MM.1S (cell line): ENCODE results near the gene CHST3.
"Not testable (repeated sequence)": the region's sequence is repeated elsewhere in the genome, so short reads cannot be mapped to it uniquely, and the experiment has no call there.

ENCODE experiments used
- DNase-seq: peaks from one replicate; pipeline ENCODE4 v3.0.0-alpha.2; 2015
- H2AFZ ChIP-seq: fragments of 300-600 bp; sonication (generic); 2 replicates; pipeline ENCODE4 v1.6.0; 2016; ENCODE audit warnings: antibody characterized with exemption, low read length
- H3F3A ChIP-seq: fragments of 300-600 bp; sonication (generic); 2 replicates; pipeline ENCODE4 v1.6.1; 2016; ENCODE audit warnings: mild to moderate bottlenecking, antibody characterized with exemption, low read length, moderate library complexity, mixed read lengths; ENCODE audit not compliant: insufficient read depth
- H3K27ac ChIP-seq: fragments of 300-600 bp; sonication (generic); 2 replicates; pipeline ENCODE4 v1.5.1; 2016; ENCODE audit warnings: mild to moderate bottlenecking, low read length
- H3K27me3 ChIP-seq: fragments of 300-600 bp; sonication (generic); replicated peaks from 2 replicates; pipeline ENCODE4 v1.6.0; 2016; ENCODE audit warnings: low read length; ENCODE audit not compliant: insufficient read depth
- H3K36me3 ChIP-seq: fragments of 300-600 bp; sonication (generic); replicated peaks from 2 replicates; pipeline ENCODE4 v1.6.1; 2016; ENCODE audit warnings: mild to moderate bottlenecking, low read length, mixed read lengths; ENCODE audit not compliant: insufficient read depth
- H3K4me1 ChIP-seq: fragments of 300-600 bp; sonication (generic); 2 replicates; pipeline ENCODE4 v1.6.1; 2016; ENCODE audit warnings: low read length, mixed read lengths
- H3K4me2 ChIP-seq: fragments of 300-600 bp; sonication (generic); 2 replicates; pipeline ENCODE4 v1.6.0; 2016; ENCODE audit warnings: low read depth, low read length
- H3K4me3 ChIP-seq: fragments of 300-600 bp; sonication (generic); 2 replicates; pipeline ENCODE4 v1.5.1; 2016; ENCODE audit warnings: low read length, mixed read lengths
- H3K79me2 ChIP-seq: fragments of 300-600 bp; sonication (generic); 2 replicates; pipeline ENCODE4 v1.6.1; 2016; ENCODE audit warnings: mixed run types, low read length, mixed read lengths
- H3K9ac ChIP-seq: fragments of 300-600 bp; sonication (generic); 2 replicates; pipeline ENCODE4 v1.6.1; 2016; ENCODE audit warnings: low read length, mixed read lengths
- H3K9me2 ChIP-seq: fragments of 300-600 bp; sonication (generic); replicated peaks from 2 replicates; pipeline ENCODE4 v1.6.1; 2016; ENCODE audit warnings: mild to moderate bottlenecking, low read length, mixed read lengths; ENCODE audit not compliant: insufficient read depth
- H3K9me3 ChIP-seq: fragments of 300-600 bp; sonication (generic); replicated peaks from 2 replicates; pipeline ENCODE4 v1.6.1; 2016; ENCODE audit warnings: mild to moderate bottlenecking, low read length, mixed read lengths; ENCODE audit not compliant: insufficient read depth
- H4K20me1 ChIP-seq: fragments of 300-600 bp; sonication (generic); 2 replicates; pipeline ENCODE4 v1.6.1; 2016; ENCODE audit warnings: mild to moderate bottlenecking, low read length, moderate library complexity, mixed read lengths; ENCODE audit not compliant: insufficient read depth
- CTCF ChIP-seq: fragments of 300-600 bp; sonication (generic); IDR thresholded peaks from 2 replicates; pipeline ENCODE4 v1.5.1; 2016; ENCODE audit warnings: antibody characterized with exemption, low read length, mixed read lengths
- EZH2 ChIP-seq: fragments of 300-600 bp; sonication (generic); optimal IDR thresholded peaks from 2 replicates; pipeline ENCODE3; 2017; ENCODE audit warnings: low read depth, mild to moderate bottlenecking, antibody characterized with exemption, low read length, mixed read lengths
- EZH2phosphoT487 ChIP-seq: fragments of 300-600 bp; sonication (generic); IDR thresholded peaks from 2 replicates; pipeline ENCODE4 v1.6.1; 2018; ENCODE audit warnings: antibody characterized with exemption, low read length

The CHST3 gene

DNA sequence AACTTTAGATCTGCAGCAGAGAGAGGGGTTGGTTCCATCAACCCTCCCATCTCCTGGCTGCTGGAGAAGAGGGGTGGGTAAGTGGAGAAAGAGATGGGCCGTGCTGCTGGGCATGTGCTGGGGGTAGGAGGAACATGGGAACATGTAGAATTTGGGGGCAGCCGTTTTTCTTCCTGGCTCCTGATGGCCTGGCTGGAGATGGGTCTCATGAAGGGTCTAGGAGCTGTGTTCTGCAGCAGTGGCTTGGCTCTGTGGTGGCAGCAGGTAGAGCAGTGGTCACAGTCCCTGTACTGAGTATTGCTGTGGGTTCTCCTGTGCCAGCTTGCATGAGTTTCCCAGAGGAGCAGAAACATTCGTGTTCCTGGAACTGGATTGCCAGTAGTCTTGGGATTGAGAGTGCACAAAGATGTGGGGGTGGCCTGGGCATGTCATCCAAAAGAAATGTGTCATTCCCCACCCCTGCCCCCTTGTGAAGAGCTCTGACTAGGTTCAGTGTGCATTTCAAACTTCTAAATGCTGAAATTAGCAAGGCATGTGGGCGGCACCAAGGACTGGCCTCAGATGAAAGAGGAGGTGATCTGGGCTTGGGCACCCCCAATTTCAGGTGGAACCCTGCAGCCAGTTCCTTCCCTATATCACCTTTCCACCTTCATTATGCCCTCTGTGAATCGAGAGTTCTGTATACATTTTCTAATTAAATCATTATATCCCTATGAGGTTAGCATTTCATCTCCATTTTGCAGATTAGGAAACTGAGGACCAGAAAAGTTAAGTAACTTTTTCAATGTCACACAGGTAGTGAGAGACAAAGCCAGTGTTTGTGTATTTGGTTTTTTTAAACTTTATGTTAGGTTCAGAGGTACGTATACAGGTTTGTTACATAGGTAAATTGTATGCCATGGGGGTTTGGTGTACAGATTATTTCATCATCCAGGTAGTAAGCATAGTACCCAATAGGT lies 2.1 kb downstream of the CHST3 start:
- Histone ChIP-seq H3K4me3 (no peak overlapping the region), H3K9me2 (no peaks in the 10 kb centered on the region), H3K79me2 (no peaks in the 10 kb centered on the region), H3K27ac (no peak overlapping the region), H3K36me3 (no peaks in the 10 kb centered on the region), H3K9ac (no peak overlapping the region), H3K4me2 (no peak overlapping the region), H3F3A (no peaks in the 10 kb centered on the region), H3K9me3 (no peaks in the 10 kb centered on the region), H3K4me1 (no peaks in the 10 kb centered on the region), H4K20me1 (no peaks in the 10 kb centered on the region), H2AFZ (no peak overlapping the region), H3K27me3 (peaks cover 26% of the 10 kb centered on the region)
- no peak for TF ChIP-seq EZH2phosphoT487
- TF ChIP-seq CTCF, result no peak
- no peak for TF ChIP-seq EZH2
- DNase-seq, result no peak

DNA sequence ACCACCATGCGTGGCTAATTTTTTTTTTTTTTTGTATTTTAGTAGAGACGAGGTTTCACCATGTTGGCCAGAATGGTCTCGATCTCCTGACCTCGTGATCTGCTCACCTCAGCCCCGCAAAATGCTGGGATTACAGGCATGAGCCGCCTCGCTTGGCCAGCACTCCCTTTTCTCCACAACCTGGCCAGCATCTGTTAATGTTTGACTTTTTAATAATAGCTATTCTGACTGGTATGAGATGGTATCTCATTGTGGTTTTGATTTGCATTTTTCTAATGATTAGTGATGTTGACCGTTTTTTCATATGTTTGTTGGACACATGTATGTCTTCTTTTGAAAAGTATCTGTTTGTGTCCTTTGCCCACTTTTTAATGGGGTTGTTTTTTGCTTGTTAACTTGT lies 3.8 kb downstream of the CHST3 start:
- H3K4me2 ChIP-seq, H3K9ac ChIP-seq, H3K9me3 ChIP-seq, H2AFZ ChIP-seq, DNase-seq, H3K27ac ChIP-seq, H3K79me2 ChIP-seq, H4K20me1 ChIP-seq, H3K9me2 ChIP-seq, H3K4me3 ChIP-seq, H3K36me3 ChIP-seq, H3F3A ChIP-seq: not testable (repeated sequence)
- peaks cover 24% of the 10 kb centered on the region for H3K27me3 ChIP-seq
- H3K4me1 ChIP-seq, result peaks cover 11% of the 10 kb centered on the region

GRCh38 chr10:71968553-71969474 lies 4.6 kb downstream of the CHST3 start:
- Histone ChIP-seq H3K36me3 (no peaks in the 10 kb centered on the region), H2AFZ (no peak overlapping the region), H3K4me3 (no peak overlapping the region), H3K9me2 (no peaks in the 10 kb centered on the region), H3K79me2 (no peaks in the 10 kb centered on the region), H3K27me3 (peaks cover 16% of the 10 kb centered on the region), H3K9ac (no peak overlapping the region), H4K20me1 (no peaks in the 10 kb centered on the region), H3F3A (0 out of 2 replicates have a peak, but pooled peaks cover 5% of the 10 kb centered on the region), H3K4me2 (no peak overlapping the region), H3K9me3 (no peaks in the 10 kb centered on the region), H3K27ac (no peak overlapping the region), H3K4me1 (peaks cover 11% of the 10 kb centered on the region)
- TF ChIP-seq CTCF (no peak), EZH2 (no peak), EZH2phosphoT487 (no peak)
- DNase-seq, result no peak
